Activated effector memory CD4-positive, alpha-beta T cell treated with anti-CD3 and anti-CD28 coated beads, Interleukin-2, amount 50 U/mL, for 16 hours (primary cell): ENCODE results near the gene ITPR2.
A peak's percentile ranks its signal among the peaks of the same experiment; 100 is the strongest.
"Not testable (repeated sequence)": the region's sequence is repeated elsewhere in the genome, so short reads cannot be mapped to it uniquely, and the experiment has no call there.

Experiments used
- DNase-seq: peaks from one replicate; pipeline ENCODE4 v3.0.0-alpha.2; 2020

Gene ITPR2

GRCh38 chr12:26832822-26833742 lies at the start of gene ITPR2:
Gene ITPR2 (minus strand): TSS chr12:26833194. CDS start chr12:26832781, 413 bp downstream.
- peak; percentile 97 for DNase-seq

GRCh38 chr12:26880625-26881024 lies 47.6 kb upstream of the ITPR2 start:
- DNase-seq, result no peak

DNA sequence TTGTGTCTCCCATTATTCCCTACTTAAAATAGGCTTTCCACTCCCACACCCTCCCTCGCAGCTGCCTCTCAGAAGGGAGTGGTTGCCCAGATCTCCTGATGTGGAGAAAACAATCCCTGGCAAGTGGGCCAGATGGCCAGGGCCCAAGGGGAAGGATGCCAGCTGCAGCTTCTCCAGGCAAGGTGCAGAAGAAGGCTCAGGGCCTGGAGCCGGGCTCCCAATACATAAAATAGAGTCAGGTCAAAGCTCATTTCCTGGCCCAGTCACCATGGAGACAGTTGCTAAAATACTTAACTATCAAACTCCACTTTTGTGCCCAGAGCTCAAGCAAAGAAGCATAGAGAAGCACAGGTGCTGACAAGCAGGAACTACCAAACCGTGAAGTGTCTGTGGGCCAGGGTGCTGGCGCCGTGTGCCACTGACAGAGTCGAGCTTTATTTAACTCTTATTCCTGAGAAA lies 45.7 kb upstream of the ITPR2 start:
- no peak for DNase-seq

DNA sequence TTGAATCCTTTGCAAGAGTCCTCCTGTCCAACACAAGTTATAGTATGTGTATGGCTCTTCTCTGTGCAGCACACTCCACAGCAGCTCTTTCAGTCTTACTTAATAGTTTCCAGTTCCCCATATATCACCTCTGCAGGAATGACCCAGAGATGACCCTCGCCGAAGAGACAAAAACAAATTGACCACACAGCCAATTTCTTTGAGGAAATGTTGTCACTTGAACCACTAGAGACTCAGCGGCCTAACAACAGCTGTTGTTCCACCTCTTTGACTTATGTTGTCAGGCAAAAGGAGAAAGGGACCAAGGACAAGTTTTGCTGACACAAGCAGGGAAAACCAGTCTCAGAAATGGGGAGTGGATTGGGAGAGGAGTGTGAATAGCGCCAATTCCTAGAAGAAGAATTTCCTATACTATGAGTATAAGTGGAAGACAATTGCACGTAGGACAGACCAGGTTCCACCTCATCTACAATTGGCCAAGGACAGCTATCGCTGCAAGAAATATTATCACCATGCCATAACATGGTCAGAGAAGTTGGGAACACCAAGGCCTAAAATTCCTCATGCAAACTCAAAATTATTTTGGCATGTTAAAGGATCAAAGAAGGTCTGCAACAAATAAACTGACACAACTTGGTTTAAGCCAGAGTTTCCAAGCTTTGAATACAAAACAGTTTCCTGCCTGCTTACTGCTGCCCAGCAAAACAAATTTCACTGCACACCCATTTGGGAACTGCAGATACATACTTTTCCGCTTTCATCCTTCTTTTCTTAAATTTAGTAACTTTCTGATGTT lies 41.7 kb upstream of the ITPR2 start:
- DNase-seq, result no peak

GRCh38 chr12:26872625-26873024 lies 39.6 kb upstream of the ITPR2 start:
- no peak for DNase-seq

DNA sequence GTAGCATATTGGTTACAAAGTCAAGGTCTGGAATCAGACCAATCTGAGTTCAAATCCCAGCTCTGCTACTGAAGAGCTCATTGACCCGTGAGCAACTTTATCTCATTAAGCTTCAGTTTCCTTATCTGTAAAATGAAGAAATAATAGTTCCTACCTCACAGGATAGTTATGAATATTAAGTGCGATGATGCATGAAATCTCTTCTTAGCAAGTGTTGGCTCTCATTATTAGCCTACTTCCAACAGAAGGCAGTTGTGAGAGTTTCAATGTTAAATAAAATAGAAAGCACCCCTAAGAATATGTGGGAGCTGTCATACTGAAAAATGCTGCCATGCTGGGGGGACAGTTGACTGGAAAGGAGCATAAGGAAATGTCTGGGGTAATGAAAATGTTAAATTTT lies 39.0 kb upstream of the ITPR2 start:
- no peak for DNase-seq

GRCh38 chr12:26870491-26871419 lies 37.8 kb upstream of the ITPR2 start:
- no peak for DNase-seq

GRCh38 chr12:26869908-26870459 lies 37.0 kb upstream of the ITPR2 start:
- no peak for DNase-seq

GRCh38 chr12:26869104-26869494 lies 36.1 kb upstream of the ITPR2 start:
- no peak for DNase-seq

DNA sequence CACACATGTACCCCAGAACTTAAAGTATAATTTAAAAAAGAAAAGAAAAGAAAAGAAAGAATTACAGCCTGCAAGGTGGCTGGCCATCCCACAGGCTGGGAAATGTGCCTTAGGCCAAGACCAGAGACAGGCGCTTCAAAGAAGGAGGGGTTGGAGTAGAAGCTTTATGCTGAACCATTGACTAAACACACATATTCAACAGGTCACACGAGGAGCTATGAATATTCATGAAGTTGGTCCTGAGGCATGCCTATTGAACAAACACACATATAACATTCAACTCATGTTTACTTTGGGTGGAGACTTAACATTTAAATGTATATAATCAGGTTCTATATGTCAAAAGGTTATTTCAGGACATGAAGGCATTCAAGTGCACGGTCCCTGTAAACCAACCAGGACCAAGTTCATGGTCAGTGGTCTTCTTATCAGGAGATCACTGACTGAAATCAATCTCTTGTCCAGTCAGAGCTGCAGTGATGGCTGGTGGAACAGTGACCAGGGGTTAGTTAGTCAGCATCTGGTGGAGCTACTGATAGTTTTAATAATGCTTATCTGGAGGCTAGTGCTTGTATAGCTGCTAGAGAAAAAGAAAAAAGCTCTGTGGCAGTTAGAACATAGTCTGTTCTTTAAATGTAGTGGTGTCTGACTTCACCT lies 35.6 kb upstream of the ITPR2 start:
- DNase-seq, result no peak

DNA sequence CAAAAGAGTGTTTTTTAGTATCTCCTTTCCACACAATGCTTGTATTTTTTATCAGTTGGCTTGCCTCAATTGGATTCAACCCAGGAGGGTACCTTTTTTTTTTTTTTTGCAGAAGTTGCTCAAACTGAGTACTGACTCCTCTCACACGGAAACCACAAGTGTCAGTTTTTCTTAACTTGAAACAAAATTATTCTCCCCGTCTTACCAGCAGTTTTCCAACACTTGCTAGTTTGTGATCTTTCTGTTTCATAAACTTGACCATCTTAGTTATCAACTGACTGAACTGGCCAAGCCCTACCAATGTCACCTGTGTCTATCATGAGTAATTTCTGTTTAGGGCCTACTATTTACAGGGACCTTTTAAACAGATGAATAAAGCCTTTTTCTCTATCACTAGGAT lies 34.1 kb upstream of the ITPR2 start:
- DNase-seq, result no peak

GRCh38 chr12:26863515-26863914 lies 30.5 kb upstream of the ITPR2 start:
- no peak for DNase-seq

DNA sequence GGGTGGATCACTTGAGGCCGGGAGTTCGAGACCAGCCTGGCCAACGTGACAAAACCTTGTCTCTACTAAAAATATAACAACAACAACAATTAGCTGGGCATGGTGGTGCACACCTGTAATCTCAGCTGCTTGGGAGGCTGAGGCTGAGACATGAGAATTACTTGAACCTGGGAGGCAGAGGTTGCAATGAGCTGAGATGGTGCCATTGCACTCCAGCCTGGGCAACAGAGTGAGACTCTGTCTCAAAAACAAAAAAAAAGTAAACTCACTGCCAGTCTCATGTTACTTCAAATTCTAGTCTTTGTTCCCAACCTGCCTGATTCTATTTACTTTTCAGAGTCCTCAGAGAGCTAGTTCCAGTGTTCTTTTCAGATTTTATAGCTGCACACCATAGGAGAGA lies 29.8 kb upstream of the ITPR2 start:
- not testable (repeated sequence) for DNase-seq

DNA sequence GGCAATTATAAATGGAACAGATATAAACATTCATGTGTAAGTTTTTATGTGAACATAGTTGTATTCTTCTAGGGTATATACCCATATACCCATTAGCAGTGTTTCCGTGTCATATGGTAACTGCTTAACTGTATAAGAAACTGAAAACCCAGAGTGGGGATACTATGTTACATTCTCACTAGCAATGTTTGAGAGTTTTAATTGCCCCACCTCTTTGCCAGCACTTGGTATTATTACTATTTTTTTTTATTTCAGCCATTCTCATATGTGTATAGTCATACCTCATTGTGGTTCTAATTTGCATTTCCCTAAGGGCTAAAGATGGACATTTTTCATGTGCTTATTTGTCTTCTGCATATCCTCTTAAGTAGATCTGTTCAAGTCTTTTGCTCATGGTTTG lies 28.7 kb upstream of the ITPR2 start:
- no peak for DNase-seq

- DNase-seq, result no peak
These were observed 24.6 kb upstream of the ITPR2 start for GRCh38 chr12:26857465-26858176.

- no peak for DNase-seq
These were observed 22.3 kb upstream of the ITPR2 start for GRCh38 chr12:26855337-26855736.

- no peak for DNase-seq
These were observed 21.0 kb upstream of the ITPR2 start for GRCh38 chr12:26854031-26854390.

GRCh38 chr12:26853303-26854030 lies 20.5 kb upstream of the ITPR2 start:
- peak; percentile 89 for DNase-seq

DNA sequence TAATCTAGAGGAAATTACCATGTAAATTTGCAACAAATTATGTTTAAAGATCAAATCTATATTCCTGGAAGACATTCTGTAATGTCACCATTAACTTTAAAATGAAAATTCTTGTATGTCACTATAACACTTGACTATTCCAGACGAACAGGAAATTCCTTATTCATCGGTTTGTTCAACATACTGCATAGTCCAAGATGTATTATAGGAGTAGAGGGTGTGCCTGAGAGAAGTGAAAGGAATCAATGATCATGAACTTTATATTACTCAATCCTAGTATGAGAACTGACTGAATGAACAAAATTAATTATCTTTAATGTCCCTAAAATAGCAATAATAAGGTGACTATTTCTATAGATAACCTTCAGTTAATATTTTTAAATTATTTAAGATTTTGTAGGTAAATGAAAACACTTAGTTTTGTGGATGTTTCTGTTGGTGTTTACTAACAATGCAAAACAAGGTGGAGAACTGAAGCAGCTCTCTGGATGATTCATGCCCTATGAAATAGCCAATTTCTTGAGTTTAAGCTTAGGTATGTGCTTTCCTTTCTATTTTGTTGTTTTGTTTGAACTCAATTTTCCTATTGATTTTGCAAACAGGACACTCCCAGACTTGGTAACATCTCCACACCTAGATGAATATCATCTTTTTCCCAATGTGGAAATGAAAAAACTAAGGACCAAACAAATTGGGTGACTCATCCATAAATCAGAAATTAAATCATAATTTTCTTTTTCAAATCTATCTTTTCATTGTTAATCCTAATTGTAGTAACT lies 18.2 kb upstream of the ITPR2 start:
- DNase-seq, result no peak
